ENCODE measurements around the gene SCAMP1. TPM values are rescaled to one million over a fixed set of nuclear protein-coding genes. Genes with fewer than 3 reads are reported as not detected.

SCAMP1 gene
- total and polyA plus RNA-seq, 2 of the 8 experiments (the other 6 are each of a cell fraction or from before 2014, with no cell fraction given), result 18.6 to 55.9 TPM

GRCh38 chr5:78482948-78483347, 122.5 kb downstream of the SCAMP1 start:
- H3K56ac ChIP-seq (replicated peaks; ENCODE audit: insufficient read length, low read depth, low read length), result no peak overlapping the region
- no peak overlapping the region for H3K23ac ChIP-seq (ENCODE audit: insufficient read length)
- FAIRE-seq (peak; percentile 32), DNase-seq (ENCODE audit: low read depth in 1 of 2, low spot score in 2 of 2) (no peak)
- H2BK12ac ChIP-seq (ENCODE audit: low read depth, low read length), result no peak overlapping the region
- WGBS, 2 experiments (ENCODE audit: extremely low coverage in 1 of 2, insufficient coverage in 1 of 2, insufficient read length in 1 of 2, insufficient replicate concordance in 2 of 2, low coverage in 1 of 2, low lambda C conversion rate in 2 of 2, missing lambda C conversion rate in 1 of 2), result 96% methylated on average over 1 of the region's 1 CpG; no CpG with 5 or more reads in 1 of the 2 experiments
- no peak overlapping the region for H2BK120ac ChIP-seq (replicated peaks; ENCODE audit: low read depth, low read length)
- no peak overlapping the region for H3K27ac ChIP-seq (ENCODE audit: low read depth, low read length)
- H2AFZ ChIP-seq (ENCODE audit: low read length), result no peak overlapping the region
- ChIA-PET POLR2A (ENCODE audit: partially characterized antibody) (interaction anchor here (0.7 to 1.5 kb wide), 2 partner anchors 8 to 9 kb away, joined by 3 to 6 read pairs; no protein-coding TSS in a partner anchor), CTCF (ENCODE audit: partially characterized antibody) (interaction anchor here (1.0 to 1.5 kb wide), 2 partner anchors 15 to 162 kb away, joined by 4 read pairs; no protein-coding TSS in a partner anchor)
- no peaks in the 10 kb centered on the region for H3K4me1 ChIP-seq (replicated peaks in 1 of 4; ENCODE audit: control insufficient read depth in 3 of 4, insufficient read depth in 4 of 4, low read length in 3 of 4)
- no peak overlapping the region for H3K4me2 ChIP-seq (ENCODE audit: insufficient read depth in 1 of 2, low read depth in 2 of 2, low read length in 2 of 2)
- H3K14ac ChIP-seq (ENCODE audit: insufficient read length), result no peak overlapping the region
- H3K9ac ChIP-seq (replicated peaks in 1 of 4; ENCODE audit: extremely low read depth in 1 of 4, low read depth in 3 of 4, low read length in 3 of 4), result no peak overlapping the region
- H4K5ac ChIP-seq (ENCODE audit: insufficient read length, low read depth, low read length), result no peak overlapping the region
- no peak overlapping the region for H3K4ac ChIP-seq (replicated peaks; ENCODE audit: insufficient read length, low read depth, low read length)
- no peak for TF ChIP-seq CBX8 (IDR thresholded peaks at IDR 0.05; ENCODE audit: borderline replicate concordance, low read depth, low read length)
- H2BK15ac ChIP-seq (ENCODE audit: low read length), result no peak overlapping the region
- no peaks in the 10 kb centered on the region for H3K27me3 ChIP-seq (replicated peaks in 1 of 4; ENCODE audit: control insufficient read depth in 3 of 4, extremely low read depth in 1 of 4, insufficient read depth in 3 of 4, low read length in 3 of 4)
- H2BK20ac ChIP-seq (ENCODE audit: low read length), result no peak overlapping the region
- H3K4me3 ChIP-seq (ENCODE audit: extremely low read depth in 1 of 4, insufficient read depth in 2 of 4, low read depth in 3 of 4, low read length in 4 of 4), result no peak overlapping the region
- H3K36me3 ChIP-seq (ENCODE audit: control insufficient read depth in 2 of 4, insufficient read depth in 4 of 4, low read length in 3 of 4), result peaks cover 0 to 9% (median 4%) of the 10 kb centered on the region in 4 experiments; a peak in 4 of 8 replicates
- H3K9me3 ChIP-seq (ENCODE audit: insufficient read depth in 2 of 2, low read depth in 1 of 2, low read length in 1 of 2), result no peaks in the 10 kb centered on the region
- H4K8ac ChIP-seq (ENCODE audit: extremely low read depth, insufficient read depth, low read length), result no peak overlapping the region
- H3K79me2 ChIP-seq (ENCODE audit: control insufficient read depth in 1 of 2, insufficient read depth in 2 of 2, low read length in 2 of 2), result no peaks in the 10 kb centered on the region
- no peaks in the 10 kb centered on the region for H4K20me1 ChIP-seq (replicated peaks in 1 of 2; ENCODE audit: control insufficient read depth in 1 of 2, insufficient read depth in 2 of 2, low read length in 2 of 2)
- H3K23me2 ChIP-seq (ENCODE audit: low read depth, low read length), result no peaks in the 10 kb centered on the region; the same call in 1 of the 2 replicates
- no peak overlapping the region for H4K91ac ChIP-seq (replicated peaks; ENCODE audit: insufficient read length, low read length)
- H2BK5ac ChIP-seq (ENCODE audit: low read depth, low read length), result no peak overlapping the region
- H3K18ac ChIP-seq (ENCODE audit: extremely low read depth, low read length), result no peak overlapping the region
- no peaks in the 10 kb centered on the region; the same call in 1 of the 2 replicates for H3K79me1 ChIP-seq (ENCODE audit: low read depth, low read length)
- no peak overlapping the region for H2AK5ac ChIP-seq (ENCODE audit: low read depth, low read length)
